GM21529 (cell line): Measurements from ENCODE around the gene C10orf67.

ENCODE experiments used
- ATAC-seq: cut with Tn5 transposase; IDR thresholded peaks from one replicate; pipeline ENCODE4 v1.9.1; 2021; ENCODE audit not compliant: unreplicated experiment

Gene C10orf67

GRCh38 chr10:23200586-23200985, 144.0 kb downstream of the C10orf67 start:
- no peak for ATAC-seq

- no peak for ATAC-seq
Observed at GRCh38 chr10:23199768-23200511, 144.7 kb downstream of the C10orf67 start.

DNA sequence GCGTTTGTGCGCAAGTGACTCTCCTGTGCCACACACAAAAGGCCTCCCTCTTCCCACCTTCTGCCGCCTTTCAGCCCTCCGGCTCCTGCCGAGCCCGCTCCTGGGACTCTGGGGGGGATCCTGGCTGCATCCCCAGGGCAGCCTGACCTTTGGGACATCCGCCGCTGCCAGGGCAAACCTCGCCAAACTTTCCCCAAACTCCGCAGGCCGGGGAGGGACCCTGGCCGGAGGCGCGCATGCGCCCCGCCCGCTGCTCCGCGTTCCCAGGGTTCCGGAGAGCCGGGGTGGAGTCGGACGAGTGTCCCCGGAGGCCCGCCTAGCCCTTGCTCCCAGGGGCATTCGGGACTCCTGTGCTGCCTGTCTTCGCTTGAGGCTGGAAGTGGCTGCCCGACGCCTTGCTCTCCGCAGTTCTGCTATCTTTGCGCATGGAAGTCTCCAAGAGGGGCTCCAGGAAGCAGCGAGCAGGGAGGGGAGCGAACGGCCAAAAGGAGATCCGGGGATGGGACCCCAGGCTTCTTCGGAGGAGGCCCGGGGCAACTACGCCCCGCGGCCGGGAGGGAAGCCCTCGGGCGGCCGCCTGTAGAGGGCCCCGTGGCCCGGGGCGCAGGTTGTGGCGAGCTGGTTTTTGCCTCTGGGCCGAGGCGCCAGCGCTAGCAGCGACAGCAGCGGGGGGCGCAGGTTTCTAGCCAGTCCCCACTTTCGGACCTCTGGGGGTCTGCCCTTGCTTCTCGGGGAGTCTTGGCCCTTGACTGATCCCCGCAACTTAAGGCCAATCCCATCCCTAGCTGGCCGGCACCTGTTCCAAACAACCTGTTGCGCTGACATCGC, 145.4 kb downstream of the C10orf67 start:
- no peak for ATAC-seq

DNA sequence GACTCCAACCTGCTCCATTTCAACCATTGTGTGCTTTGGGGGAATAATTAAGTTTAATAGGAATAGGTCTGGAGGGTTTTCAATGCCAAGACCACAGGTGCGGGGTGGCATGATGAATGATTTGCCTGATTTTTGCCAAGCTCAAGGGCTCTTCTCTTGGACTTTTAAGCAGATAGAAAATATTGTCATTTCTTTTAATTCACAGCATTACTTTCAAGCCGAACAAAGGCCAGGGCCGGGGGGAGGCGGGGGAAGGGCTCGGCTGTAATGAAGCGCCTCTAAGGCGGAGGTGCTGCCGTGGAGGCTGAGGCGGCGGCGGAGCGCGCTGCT, 146.0 kb downstream of the C10orf67 start:
- no peak for ATAC-seq

DNA sequence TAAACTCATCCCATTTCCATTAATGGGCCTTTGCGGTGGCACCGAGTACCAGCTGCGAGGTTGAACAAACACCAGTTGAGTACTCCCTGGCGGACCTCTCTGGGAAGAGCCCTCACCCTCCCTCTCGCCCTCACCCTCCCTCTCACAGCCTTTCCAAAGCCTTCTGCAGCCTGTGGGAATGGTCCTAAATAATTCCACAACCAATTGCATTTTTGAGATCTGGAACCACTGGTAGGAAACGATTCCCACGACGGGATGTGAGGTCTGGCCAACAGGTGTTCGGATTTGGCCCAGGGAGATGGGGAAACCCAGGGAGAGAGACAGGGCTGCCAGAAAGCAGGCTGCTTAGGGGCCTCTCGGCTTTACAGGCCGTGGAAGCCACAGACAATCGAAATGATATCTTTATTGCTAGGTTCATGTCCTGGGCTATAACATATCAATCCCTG, 147.2 kb downstream of the C10orf67 start:
- ATAC-seq: no peak

DNA sequence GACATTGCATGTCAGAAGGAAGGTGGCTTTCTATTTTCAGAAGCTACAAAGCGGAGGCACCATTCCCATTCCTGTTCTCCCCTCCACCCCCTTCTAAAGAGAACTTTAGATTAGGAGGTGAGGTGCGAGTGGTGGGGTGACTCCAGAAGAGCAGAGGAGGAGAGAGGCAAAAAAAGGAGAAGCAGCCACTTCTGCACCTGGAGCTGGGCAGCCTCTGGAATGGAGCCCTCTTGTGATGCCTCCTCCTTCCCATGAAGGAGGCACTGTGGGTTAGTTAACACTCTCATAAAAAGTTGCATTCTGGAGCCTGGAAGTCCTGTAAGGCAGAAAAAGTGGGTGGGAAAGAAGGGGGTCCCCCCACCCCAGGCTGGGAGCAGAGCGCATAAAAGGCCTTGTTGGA, 147.7 kb downstream of the C10orf67 start:
- ATAC-seq: no peak

DNA sequence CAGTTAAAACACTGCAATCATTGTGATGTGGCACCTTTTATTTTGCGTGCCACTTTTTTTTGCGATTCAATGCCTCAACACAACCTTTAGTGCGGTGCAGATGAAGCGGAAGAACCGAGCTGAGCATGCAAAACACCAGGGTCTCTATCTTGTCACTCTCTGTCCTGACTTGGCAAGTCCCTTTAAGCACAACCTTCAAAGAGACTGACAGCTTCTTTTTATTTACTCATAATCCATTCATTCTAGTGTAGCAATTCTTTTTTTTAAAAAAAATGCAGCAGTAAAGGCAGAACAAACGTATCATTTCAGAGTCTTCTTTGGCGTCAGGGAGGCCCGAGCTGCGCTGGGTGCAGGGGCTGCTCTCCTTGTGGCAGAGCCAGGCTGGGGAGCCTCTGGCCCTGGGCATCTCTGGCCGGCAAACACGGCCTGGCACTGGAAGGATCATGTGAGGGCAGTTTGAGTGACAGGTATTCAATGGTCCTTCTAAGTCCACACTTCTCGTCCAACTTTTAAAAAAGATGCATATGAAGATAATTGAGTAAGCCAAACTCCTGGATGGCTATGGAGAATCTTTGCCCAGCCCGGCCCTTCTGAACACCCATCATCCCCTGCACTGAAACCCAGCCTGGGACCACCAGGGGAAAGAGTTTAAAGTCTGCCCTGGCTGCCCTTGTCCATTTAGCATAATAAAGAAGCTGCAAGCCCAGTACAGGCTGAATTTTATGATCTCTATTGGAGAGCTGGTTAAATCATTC, 148.6 kb downstream of the C10orf67 start:
- ATAC-seq: no peak

DNA sequence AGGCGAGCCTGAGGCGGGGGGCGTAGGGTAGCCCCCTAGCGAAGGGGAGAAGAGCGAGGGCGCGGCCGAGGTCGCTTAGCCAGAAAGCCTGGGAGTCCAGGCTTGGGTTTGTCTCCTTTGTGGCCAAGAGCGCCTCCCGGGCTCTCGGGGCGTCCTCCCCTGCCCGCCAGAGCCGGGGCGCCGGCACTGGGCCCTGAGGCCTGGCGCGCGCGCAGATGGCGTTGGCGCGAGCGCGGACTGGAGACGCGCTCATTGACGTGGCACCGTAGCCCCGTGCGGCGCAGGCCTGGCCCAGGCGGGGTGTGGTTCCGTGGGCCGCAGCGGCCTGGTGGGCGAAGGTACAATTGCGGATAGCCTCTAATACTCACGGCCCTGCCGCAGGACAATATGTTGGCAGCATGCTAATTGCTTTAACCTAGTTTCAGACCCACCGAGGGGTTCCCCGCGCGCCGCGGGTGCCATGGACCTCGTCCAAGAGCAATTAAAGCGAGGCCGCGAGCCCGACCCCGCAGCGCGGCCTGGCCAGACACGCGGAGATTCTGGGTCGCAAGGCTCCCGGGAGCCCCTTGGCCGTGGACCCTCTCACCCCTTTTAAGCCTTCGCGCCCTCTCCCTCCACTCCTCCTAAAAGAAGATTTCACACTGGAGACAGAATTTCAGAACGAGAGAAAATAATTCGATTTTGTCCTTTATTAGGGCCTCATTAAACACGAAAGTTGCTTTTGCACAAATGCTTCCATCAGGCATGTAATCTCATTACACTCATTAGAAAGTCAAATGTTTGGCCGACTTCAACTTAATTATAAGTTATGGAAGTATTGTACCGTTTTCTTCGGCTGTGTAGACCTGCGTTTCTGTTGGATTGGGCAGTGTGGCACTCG, 149.4 kb downstream of the C10orf67 start:
- ATAC-seq: no peak

- ATAC-seq: no peak
Observed at GRCh38 chr10:23194471-23194965, 150.1 kb downstream of the C10orf67 start.

GRCh38 chr10:23193435-23194074, 151.0 kb downstream of the C10orf67 start:
- no peak for ATAC-seq

- no peak for ATAC-seq
Observed at GRCh38 chr10:23192712-23193434, 151.7 kb downstream of the C10orf67 start.

DNA sequence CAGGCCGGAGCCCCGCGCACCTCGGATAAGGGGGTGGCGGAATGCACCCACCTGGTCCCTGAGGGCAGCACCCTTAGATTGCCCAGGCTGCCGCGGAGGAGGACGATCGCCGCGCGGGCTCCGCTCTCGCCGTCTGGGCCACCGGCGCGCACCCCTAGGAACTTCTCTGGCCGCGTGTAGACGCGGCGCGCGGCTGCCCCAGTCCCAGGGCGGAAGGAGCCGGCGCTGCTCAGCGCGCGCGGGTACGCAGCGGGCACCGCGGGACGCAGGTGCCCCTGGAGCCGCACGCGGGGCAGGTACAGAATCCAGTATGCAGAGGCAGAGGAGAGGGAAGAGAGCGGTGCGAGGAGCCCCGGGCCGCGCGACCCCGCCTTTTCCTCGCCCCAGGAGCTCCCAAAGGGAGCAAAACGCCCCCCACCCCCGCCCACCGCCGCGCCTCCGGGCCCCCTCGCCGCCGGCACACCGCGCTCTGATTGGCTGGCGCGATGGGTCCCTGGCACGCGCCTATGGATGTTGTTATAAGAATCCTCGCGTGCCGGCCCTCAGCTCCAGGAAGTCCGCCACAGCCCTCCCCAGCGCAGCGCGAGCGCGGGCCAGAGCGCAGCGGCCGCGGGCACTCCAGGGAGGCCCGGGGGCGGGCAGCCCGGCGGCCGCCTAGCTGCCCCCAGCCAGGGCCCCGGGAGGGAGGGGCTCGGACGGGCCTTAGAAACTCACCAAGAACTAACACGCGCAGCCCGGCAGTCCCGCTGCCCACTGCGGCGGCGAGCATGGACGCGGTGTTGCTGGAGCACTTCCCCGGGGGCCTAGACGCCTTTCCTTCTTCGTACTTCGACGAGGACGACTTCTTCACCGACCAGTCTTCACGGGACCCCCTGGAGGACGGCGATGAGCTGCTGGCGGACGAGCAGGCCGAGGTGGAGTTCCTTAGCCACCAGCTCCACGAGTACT, 152.6 kb downstream of the C10orf67 start, which contains the start of gene PTF1A:
Gene PTF1A (plus strand): TSS at position 549 of the 948 bp plus-strand sequence. CDS start 219 bp downstream, at position 768.
- ATAC-seq: no peak

- ATAC-seq: no peak
Observed at GRCh38 chr10:23190872-23191763, 153.5 kb downstream of the C10orf67 start.

DNA sequence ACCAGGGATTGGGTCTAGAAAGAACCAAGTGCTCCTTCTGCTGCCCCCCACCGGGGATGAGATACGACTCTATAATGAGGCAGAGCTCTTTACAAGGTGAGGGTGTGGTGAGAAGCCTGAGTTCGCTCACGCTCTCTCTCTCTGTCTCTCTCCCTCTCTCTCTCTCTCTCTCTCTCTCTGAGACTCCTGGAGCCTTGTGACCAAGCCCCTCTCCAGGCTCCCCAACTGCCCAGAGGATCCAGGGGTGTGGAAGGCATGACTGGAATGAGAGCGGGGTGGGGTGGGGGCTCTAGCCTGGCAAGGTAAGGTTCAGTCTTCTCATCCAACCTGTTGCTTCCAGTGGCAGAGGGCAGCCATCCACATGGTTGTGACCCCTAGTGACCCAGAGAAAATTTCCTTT, 155.6 kb downstream of the C10orf67 start:
- ATAC-seq: no peak

GRCh38 chr10:23187155-23187554, 157.4 kb downstream of the C10orf67 start:
- ATAC-seq: no peak

GRCh38 chr10:23186697-23187096, 157.9 kb downstream of the C10orf67 start:
- no peak for ATAC-seq

DNA sequence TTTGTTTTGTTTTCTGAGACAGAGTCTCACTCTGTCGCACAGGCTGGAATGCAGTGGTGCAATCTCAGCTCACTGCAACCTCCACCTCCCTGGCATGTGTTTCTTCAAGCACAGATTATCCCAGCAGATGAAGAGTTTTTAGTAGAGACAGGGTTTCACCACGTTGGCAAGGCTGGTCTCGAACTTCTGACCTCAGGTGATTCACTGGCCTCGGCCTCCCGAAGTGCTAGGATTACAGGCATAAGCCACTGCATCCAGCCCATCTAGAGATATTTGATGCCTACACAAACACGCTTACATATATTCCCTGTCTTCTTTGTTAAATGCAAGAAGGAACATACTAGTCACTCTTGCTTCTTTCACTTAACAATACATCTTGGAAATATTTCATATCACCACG, 158.4 kb downstream of the C10orf67 start:
- no peak for ATAC-seq
